Activated CD4-positive, alpha-beta T cell treated with anti-CD3 and anti-CD28 coated beads, Interleukin-10, Interleukin-2, amounts not matched to agents 100 ng/mL and 50 ng/mL, durations not matched to agents 16 hours and 8 hours (primary cell): ENCODE results near the gene CRACR2A.
A peak's percentile ranks its signal among the peaks of the same experiment; 100 is the strongest.

Source experiments
- DNase-seq: peaks from one replicate; pipeline ENCODE4 v3.0.0-alpha.2; 2020

Gene CRACR2A

GRCh38 chr12:3752741-3753486 is at the start of gene CRACR2A:
Gene CRACR2A, minus strand, starts transcription at chr12:3753109. Its CDS starts 56,110 bp downstream, at chr12:3696999.
- DNase-seq, result peak; percentile 90

- DNase-seq, result no peak
Observed at GRCh38 chr12:3797531-3798048, 44.7 kb upstream of the CRACR2A start.

- DNase-seq, result no peak
Observed at GRCh38 chr12:3795492-3796133, 42.7 kb upstream of the CRACR2A start.

GRCh38 chr12:3795066-3795465 is 42.2 kb upstream of the CRACR2A start:
- peak; percentile 31 for DNase-seq

- no peak for DNase-seq
Observed at GRCh38 chr12:3792623-3793288, 39.8 kb upstream of the CRACR2A start.

GRCh38 chr12:3791256-3791874 is 38.5 kb upstream of the CRACR2A start:
- no peak for DNase-seq

- no peak for DNase-seq
Observed at GRCh38 chr12:3790642-3791041, 37.7 kb upstream of the CRACR2A start.

- DNase-seq, result no peak
Observed at GRCh38 chr12:3789838-3790237, 36.9 kb upstream of the CRACR2A start.

- DNase-seq, result peak; percentile 54
Observed at GRCh38 chr12:3777206-3777809, 24.4 kb upstream of the CRACR2A start.

- DNase-seq, result peak; percentile 8
Observed at GRCh38 chr12:3775385-3776035, 22.6 kb upstream of the CRACR2A start.

GRCh38 chr12:3772380-3772779 is 19.5 kb upstream of the CRACR2A start:
- DNase-seq, result no peak

- peak; percentile 23 for DNase-seq
Observed at GRCh38 chr12:3771853-3772252, 18.9 kb upstream of the CRACR2A start.

GRCh38 chr12:3770891-3771290 is 18.0 kb upstream of the CRACR2A start:
- no peak for DNase-seq

- no peak for DNase-seq
Observed at GRCh38 chr12:3768911-3769447, 16.1 kb upstream of the CRACR2A start.

GRCh38 chr12:3761116-3761735 is 8.3 kb upstream of the CRACR2A start:
- DNase-seq, result no peak

GRCh38 chr12:3759878-3760277 is 7.0 kb upstream of the CRACR2A start:
- DNase-seq, result no peak

GRCh38 chr12:3757261-3757660 is 4.4 kb upstream of the CRACR2A start:
- no peak for DNase-seq

GRCh38 chr12:3755898-3756297 is 3.0 kb upstream of the CRACR2A start:
- no peak for DNase-seq

GRCh38 chr12:3753544-3754284 is 805 bp upstream of the CRACR2A start:
- no peak for DNase-seq

GRCh38 chr12:3752096-3752709 is 706 bp downstream of the CRACR2A start:
- peak; percentile 87 for DNase-seq
